K562 treated with DMSO at 1 percent for 48 hours (cell line): ENCODE measurements around the gene HES2. TPM values are rescaled to one million over a fixed set of nuclear protein-coding genes. Genes with fewer than 3 reads are reported as not detected.

ENCODE experiments used
- total RNA-seq: library from RNA; unstranded; fragments of 300-600 nt; gene quantifications from 2 replicates; pipeline ENCODE4 v1.2.3, GENCODE V29; 2022; ENCODE audit warnings: low replicate concordance; ENCODE audit errors: extremely low read depth

The HES2 gene, protein sequence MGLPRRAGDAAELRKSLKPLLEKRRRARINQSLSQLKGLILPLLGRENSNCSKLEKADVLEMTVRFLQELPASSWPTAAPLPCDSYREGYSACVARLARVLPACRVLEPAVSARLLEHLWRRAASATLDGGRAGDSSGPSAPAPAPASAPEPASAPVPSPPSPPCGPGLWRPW
- total RNA-seq: not detected in 2 replicates

GRCh38 chr1:6419804-6420453 lies at the start of gene HES2:
TSS of gene HES2 (minus strand) at chr1:6419919. CDS start at chr1:6419820, 99 bp downstream.

DNA sequence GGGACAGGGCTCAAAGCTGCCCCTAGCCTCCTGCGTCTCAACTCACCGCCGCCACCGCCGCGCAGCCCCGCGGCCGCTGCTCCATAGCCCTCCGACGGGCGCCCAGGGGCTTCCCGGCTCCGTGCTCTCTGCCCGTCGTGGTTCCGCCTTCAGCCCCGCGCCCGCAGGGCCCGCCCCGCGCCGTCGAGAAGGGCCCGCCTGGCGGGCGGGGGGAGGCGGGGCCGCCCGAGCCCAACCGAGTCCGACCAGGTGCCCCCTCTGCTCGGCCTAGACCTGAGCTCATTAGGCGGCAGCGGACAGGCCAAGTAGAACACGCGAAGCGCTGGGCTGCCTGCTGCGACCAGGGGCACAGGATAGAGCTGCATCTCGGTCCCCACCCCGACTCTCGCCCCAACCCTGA lies 46.3 kb upstream of the HES2 start, which contains the start of gene TNFRSF25:
Gene TNFRSF25, minus strand, starts transcription at position 151 of the 400 bp plus-strand sequence. Its CDS starts 66 bp downstream, at position 85.

GRCh38 chr1:6424619-6425593 lies 5.2 kb upstream of the HES2 start, which contains the start of gene ESPN:
TSS of gene ESPN (plus strand) at chr1:6424776. CDS start at chr1:6424956, 180 bp downstream.

GRCh38 chr1:6393400-6394187 lies 26.1 kb downstream of the HES2 start, which contains the start of gene ACOT7:
TSS of gene ACOT7 (minus strand) at chr1:6393767. CDS start at chr1:6393399, 368 bp downstream.

Other genes starting within 250 kb of the HES2 start
- not detected in 2 replicates for gene CHD5, start 239.6 kb downstream of the HES2 start, total RNA-seq
- gene RPL22, start 220.3 kb downstream of the HES2 start, total RNA-seq: not detected in 2 replicates
- not detected in 2 replicates for gene RNF207, start 213.8 kb downstream of the HES2 start, total RNA-seq
- gene ICMT, start 184.0 kb downstream of the HES2 start, total RNA-seq: not detected in 2 replicates
- gene HES3, start 175.7 kb downstream of the HES2 start, total RNA-seq: not detected in 2 replicates
- not detected in 2 replicates for gene GPR153, start 158.8 kb downstream of the HES2 start, total RNA-seq
- gene ACOT7, start 26.2 kb downstream of the HES2 start, total RNA-seq: not detected in 2 replicates
- gene ESPN, start 4.9 kb upstream of the HES2 start, total RNA-seq: not detected in 2 replicates
- gene TNFRSF25, start 46.3 kb upstream of the HES2 start, total RNA-seq: not detected in 2 replicates
- not detected in 2 replicates for gene PLEKHG5, start 71.7 kb upstream of the HES2 start, total RNA-seq
- gene NOL9, start 134.6 kb upstream of the HES2 start, total RNA-seq: not detected in 2 replicates
- not detected in 2 replicates for gene TAS1R1, start 135.4 kb upstream of the HES2 start, total RNA-seq
- gene ZBTB48, start 160.1 kb upstream of the HES2 start, total RNA-seq: not detected in 2 replicates
- 133 TPM in 1 of 2 replicates, not detected in the other for gene KLHL21, start 182.9 kb upstream of the HES2 start, total RNA-seq
- gene PHF13, start 193.8 kb upstream of the HES2 start, total RNA-seq: not detected in 2 replicates
- not detected in 2 replicates for gene THAP3, start 204.9 kb upstream of the HES2 start, total RNA-seq